Sigmoid colon (tissue), 7 donors: ENCODE data around the gene CEACAM19. TPM values are rescaled to one million over a fixed set of nuclear protein-coding genes. Genes with fewer than 3 reads are reported as not detected.

Source experiments
- DNase-seq: peaks from one replicate; pipeline ENCODE4 v3.0.0-alpha.2; 2019
- H3K27ac ChIP-seq, 4 donors: fragments of 200-600 bp; sonication (generic); one replicate each; pipeline ENCODE4 v1.5.1; 2016 to 2019; ENCODE audit warnings: mild to moderate bottlenecking in 1 of 4
- H3K27me3 ChIP-seq, 3 donors: fragments of 200-600 bp; sonication (generic); one replicate each; pipeline ENCODE4 v1.5.1; 2019; ENCODE audit warnings: mild to moderate bottlenecking in 1 of 3
- H3K36me3 ChIP-seq, 4 donors: fragments of 200-600 bp; sonication (generic); one replicate each; pipeline ENCODE4 v1.5.1; 2016 to 2019
- H3K4me1 ChIP-seq, 4 donors: fragments of 200-600 bp; sonication (generic); one replicate each; pipeline ENCODE4 v1.5.1; 2017 to 2019
- H3K4me3 ChIP-seq, 4 donors: fragments of 200-600 bp; sonication (generic); one replicate each; pipeline ENCODE4 v1.5.1; 2017 to 2019; ENCODE audit warnings: mild to moderate bottlenecking in 2 of 4, moderate library complexity in 1 of 4
- H3K9me3 ChIP-seq, 4 donors: fragments of 200-600 bp in 3 of 4; sonication (generic) in 3 of 4; one replicate each; pipeline versions ENCODE4 v1.5.1 to v1.6.1; 2013 to 2019
- EP300 ChIP-seq, 4 donors: sonication (generic); formaldehyde crosslinking; IDR thresholded peaks; one replicate each; pipeline ENCODE4 v1.6.1; 2017; ENCODE audit warnings: antibody characterized with exemption in 4 of 4
- POLR2A ChIP-seq, 2 donors: fragments of 450-650 bp; IDR thresholded peaks; one replicate each; pipeline ENCODE4 v1.6.1; 2016; ENCODE audit warnings: antibody characterized with exemption in 2 of 2, mild to moderate bottlenecking in 2 of 2, moderate library complexity in 2 of 2
- POLR2AphosphoS5 ChIP-seq, 4 donors: sonication (generic); formaldehyde crosslinking; IDR thresholded peaks; one replicate each; pipeline ENCODE4 v1.6.1; 2017; ENCODE audit warnings: antibody characterized with exemption in 4 of 4
- WGBS, 2 donors: extraction: QIAGEN DNeasy Blood & Tissue Kit; methylation state at CpG; one replicate each; pipeline ENCODE4 v1.1.7; 2013; 5-methylcytosine and 5-hydroxymethylcytosine counted together
- intact Hi-C: fragments of 100-400 bp; cut with DNase I; formaldehyde crosslinking; loops from one replicate; pipeline ENCODE4 v1.15.1; 2023
- polyA plus RNA-seq, 3 donors: library from polyadenylated mRNA; stranded (reverse); fragments of 200-250 nt; gene quantifications; one replicate each; pipeline ENCODE4 v1.2.3, GENCODE V29; 2013
- total RNA-seq, 4 donors: library from RNA; depleted of rRNA; stranded (reverse); fragments of >200 nt; gene quantifications; one replicate each; pipeline ENCODE4 v1.1.0, GENCODE V29; 2016
- TF ChIP-seq, protein P1 (sequence below), 4 experiments: fragments of 450-650 bp in 3 of 4; fragments of 200-600 bp in 1 of 4; IDR thresholded peaks; one replicate each; pipeline ENCODE4 v1.5.1; 2016 to 2019; ENCODE audit warnings: antibody characterized with exemption in 4 of 4, mild to moderate bottlenecking in 3 of 4, moderate library complexity in 2 of 4
- donor health status: healthy with polysubstance abuse.
- donor health status: Bipolar disorder and iron deficiency.
- donor health status: healthy.

Gene CEACAM19
- total and polyA plus RNA-seq, 7 donors: 0.60 to 5.3 (median 1.4) TPM

DNA sequence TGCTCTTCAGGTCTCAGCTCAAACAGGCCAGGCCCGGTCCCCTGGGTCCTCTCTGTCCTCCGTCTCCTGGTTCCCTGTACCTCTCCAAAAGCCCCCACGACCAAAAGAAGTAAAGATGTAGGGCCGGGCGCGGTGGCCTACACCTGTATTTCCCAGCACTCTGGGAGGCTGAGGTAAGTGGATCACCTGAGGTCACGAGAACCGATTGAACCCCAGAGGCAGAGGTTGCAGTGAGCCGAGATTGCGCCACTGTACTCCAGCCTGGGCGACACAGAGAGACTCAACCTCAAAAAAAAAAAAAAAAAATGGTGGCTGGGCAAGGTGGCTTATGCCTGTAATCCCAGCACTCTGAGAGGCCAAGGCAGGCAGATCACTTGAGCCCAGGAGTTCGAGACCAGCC, 55.2 kb downstream of the CEACAM19 start:
- intact Hi-C loops: no loop called here
- H3K27me3 ChIP-seq: no peaks in the 10 kb centered on the region
- H3K4me3 ChIP-seq: no peak overlapping the region
- no peaks in the 10 kb centered on the region for H3K36me3 ChIP-seq
- DNase-seq: no peak
- H3K9me3 ChIP-seq: no peaks in the 10 kb centered on the region
- H3K27ac ChIP-seq: no peak overlapping the region
- H3K4me1 ChIP-seq: peaks cover 0 to 31% (median 18%) of the 10 kb centered on the region in 4 donors
- WGBS, 2 donors: 68 to 83% methylated on average over 12 of the region's 12 CpGs
- TF ChIP-seq POLR2AphosphoS5 (IDR thresholded peaks at IDR 0.05): no peak
- no peak for TF ChIP-seq POLR2A (IDR thresholded peaks at IDR 0.05)
- TF ChIP-seq, protein P1, sequence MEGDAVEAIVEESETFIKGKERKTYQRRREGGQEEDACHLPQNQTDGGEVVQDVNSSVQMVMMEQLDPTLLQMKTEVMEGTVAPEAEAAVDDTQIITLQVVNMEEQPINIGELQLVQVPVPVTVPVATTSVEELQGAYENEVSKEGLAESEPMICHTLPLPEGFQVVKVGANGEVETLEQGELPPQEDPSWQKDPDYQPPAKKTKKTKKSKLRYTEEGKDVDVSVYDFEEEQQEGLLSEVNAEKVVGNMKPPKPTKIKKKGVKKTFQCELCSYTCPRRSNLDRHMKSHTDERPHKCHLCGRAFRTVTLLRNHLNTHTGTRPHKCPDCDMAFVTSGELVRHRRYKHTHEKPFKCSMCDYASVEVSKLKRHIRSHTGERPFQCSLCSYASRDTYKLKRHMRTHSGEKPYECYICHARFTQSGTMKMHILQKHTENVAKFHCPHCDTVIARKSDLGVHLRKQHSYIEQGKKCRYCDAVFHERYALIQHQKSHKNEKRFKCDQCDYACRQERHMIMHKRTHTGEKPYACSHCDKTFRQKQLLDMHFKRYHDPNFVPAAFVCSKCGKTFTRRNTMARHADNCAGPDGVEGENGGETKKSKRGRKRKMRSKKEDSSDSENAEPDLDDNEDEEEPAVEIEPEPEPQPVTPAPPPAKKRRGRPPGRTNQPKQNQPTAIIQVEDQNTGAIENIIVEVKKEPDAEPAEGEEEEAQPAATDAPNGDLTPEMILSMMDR (IDR thresholded peaks at IDR 0.05): no peak

GRCh38 chr19:44728178-44728577, 56.9 kb downstream of the CEACAM19 start:
- DNase-seq: no peak
- 68 to 75% methylated on average over 6 of the region's 6 CpGs for WGBS, 2 donors

GRCh38 chr19:44729516-44730033, 58.3 kb downstream of the CEACAM19 start:
- TF ChIP-seq EP300 (IDR thresholded peaks at IDR 0.05): no peak
- no peak for TF ChIP-seq POLR2A (IDR thresholded peaks at IDR 0.05)
- TF ChIP-seq, protein P1 (IDR thresholded peaks at IDR 0.05): no peak
- TF ChIP-seq POLR2AphosphoS5 (IDR thresholded peaks at IDR 0.05): no peak
- Histone ChIP-seq H3K27me3 (no peaks in the 10 kb centered on the region), H3K36me3 (no peaks in the 10 kb centered on the region), H3K9me3 (no peaks in the 10 kb centered on the region), H3K4me1 (peaks cover 0 to 9% (median 8%) of the 10 kb centered on the region in 4 donors), H3K27ac (no peak overlapping the region), H3K4me3 (no peak overlapping the region)
- intact Hi-C loops: no loop called here
- 77 to 93% methylated on average over 8 of the region's 8 CpGs for WGBS, 2 donors
- DNase-seq: no peak

More at GRCh38 chr19:44728178-44728577, 56.9 kb downstream of the CEACAM19 start:
- TF ChIP-seq, protein P1 (IDR thresholded peaks at IDR 0.05): no peak
- no peak for TF ChIP-seq POLR2A (IDR thresholded peaks at IDR 0.05)
- no peak for TF ChIP-seq POLR2AphosphoS5 (IDR thresholded peaks at IDR 0.05)
- no peak for TF ChIP-seq EP300 (IDR thresholded peaks at IDR 0.05)
- H3K9me3 ChIP-seq: no peaks in the 10 kb centered on the region
- no peak overlapping the region for H3K4me3 ChIP-seq
- H3K36me3 ChIP-seq: no peaks in the 10 kb centered on the region
- intact Hi-C loops: no loop called here
- no peak overlapping the region for H3K27ac ChIP-seq
- peaks cover 0 to 22% (median 18%) of the 10 kb centered on the region in 4 donors for H3K4me1 ChIP-seq
- H3K27me3 ChIP-seq: no peaks in the 10 kb centered on the region

GRCh38 chr19:44731081-44731480, 59.8 kb downstream of the CEACAM19 start:
- TF ChIP-seq EP300 (IDR thresholded peaks at IDR 0.05) (no peak), POLR2AphosphoS5 (IDR thresholded peaks at IDR 0.05) (no peak), POLR2A (IDR thresholded peaks at IDR 0.05) (no peak)
- TF ChIP-seq, protein P1 (IDR thresholded peaks at IDR 0.05): no peak
- Histone ChIP-seq H3K9me3 (no peaks in the 10 kb centered on the region), H3K27ac (no peak overlapping the region), H3K27me3 (no peaks in the 10 kb centered on the region), H3K4me1 (no peaks in the 10 kb centered on the region), H3K4me3 (no peak overlapping the region), H3K36me3 (no peaks in the 10 kb centered on the region)
- intact Hi-C loops: no loop called here
- no peak for DNase-seq
- 23 to 72% methylated on average over 5 of the region's 5 CpGs for WGBS, 2 donors

GRCh38 chr19:44731622-44732021, 60.3 kb downstream of the CEACAM19 start:
- 49 to 79% methylated on average over 5 of the region's 5 CpGs for WGBS, 2 donors
- no peaks in the 10 kb centered on the region for H3K36me3 ChIP-seq
- H3K4me3 ChIP-seq: no peak overlapping the region
- no peak for DNase-seq
- no peaks in the 10 kb centered on the region for H3K9me3 ChIP-seq
- no peaks in the 10 kb centered on the region for H3K4me1 ChIP-seq
- H3K27ac ChIP-seq: no peak overlapping the region
- intact Hi-C loops: no loop called here
- H3K27me3 ChIP-seq: no peaks in the 10 kb centered on the region
- TF ChIP-seq POLR2AphosphoS5 (IDR thresholded peaks at IDR 0.05): no peak
- no peak for TF ChIP-seq EP300 (IDR thresholded peaks at IDR 0.05)
- no peak for TF ChIP-seq POLR2A (IDR thresholded peaks at IDR 0.05)
- TF ChIP-seq, protein P1 (IDR thresholded peaks at IDR 0.05): no peak
